Activated CD8-positive, alpha-beta memory T cell treated with anti-CD3 and anti-CD28 coated beads for 48 hours (primary cell): ENCODE results near the gene CABLES1.
A peak's percentile ranks its signal among the peaks of the same experiment; 100 is the strongest.
"Not testable (repeated sequence)": the region's sequence is repeated elsewhere in the genome, so short reads cannot be mapped to it uniquely, and the experiment has no call there.

ENCODE experiments used
- DNase-seq, 3 experiments: peaks; one replicate each; pipeline ENCODE4 v3.0.0-alpha.2; 2020; ENCODE audit warnings: low read depth in 2 of 3, low spot score in 2 of 3

Gene CABLES1

GRCh38 chr18:23134780-23135549 is at the start of gene CABLES1:
Gene CABLES1, plus strand, starts transcription at chr18:23135485. Its CDS starts 278 bp downstream, at chr18:23135763.
- peak in 1 of 3 experiments; percentile 38 for DNase-seq

GRCh38 chr18:23087352-23087751 is 47.9 kb upstream of the CABLES1 start:
- no peak for DNase-seq

GRCh38 chr18:23088310-23088709 is 47.0 kb upstream of the CABLES1 start:
- DNase-seq: no peak

GRCh38 chr18:23091017-23091993 is 44.0 kb upstream of the CABLES1 start:
- not testable (repeated sequence) for DNase-seq

- no peak for DNase-seq
These were observed 43.2 kb upstream of the CABLES1 start for GRCh38 chr18:23092121-23092520.

GRCh38 chr18:23093130-23093529 is 42.2 kb upstream of the CABLES1 start:
- not testable (repeated sequence) for DNase-seq

- DNase-seq: no peak
These were observed 41.5 kb upstream of the CABLES1 start for GRCh38 chr18:23093772-23094171.

GRCh38 chr18:23094411-23095190 is 40.7 kb upstream of the CABLES1 start:
- DNase-seq: no peak

GRCh38 chr18:23095463-23095862 is 39.8 kb upstream of the CABLES1 start:
- DNase-seq: no peak

GRCh38 chr18:23097016-23097415 is 38.3 kb upstream of the CABLES1 start:
- DNase-seq: not testable (repeated sequence)

GRCh38 chr18:23099621-23100020 is 35.7 kb upstream of the CABLES1 start:
- DNase-seq: no peak

GRCh38 chr18:23101861-23102432 is 33.3 kb upstream of the CABLES1 start:
- no peak for DNase-seq

GRCh38 chr18:23102493-23103261 is 32.6 kb upstream of the CABLES1 start:
- no peak for DNase-seq

- DNase-seq: no peak
These were observed 31.8 kb upstream of the CABLES1 start for GRCh38 chr18:23103449-23103848.

GRCh38 chr18:23105030-23105429 is 30.3 kb upstream of the CABLES1 start:
- DNase-seq: no peak

- no peak for DNase-seq
These were observed 29.6 kb upstream of the CABLES1 start for GRCh38 chr18:23105581-23106219.

- DNase-seq: no peak
These were observed 28.7 kb upstream of the CABLES1 start for GRCh38 chr18:23106575-23106974.

GRCh38 chr18:23107718-23108117 is 27.6 kb upstream of the CABLES1 start:
- no peak for DNase-seq

GRCh38 chr18:23108496-23108895 is 26.8 kb upstream of the CABLES1 start:
- no peak for DNase-seq
